Right lobe of liver (tissue), 4 donors: Measurements from ENCODE around the gene HOXB7.

Experiments
- CTCF ChIP-seq, 4 donors: fragments of 200-600 bp in 3 of 4; fragments of 450-650 bp in 1 of 4; IDR thresholded peaks; one replicate each; pipeline versions ENCODE4 v1.5.1 to v1.8.0; 2016 to 2022; ENCODE audit warnings: antibody characterized with exemption in 4 of 4, mild to moderate bottlenecking in 2 of 4
- POLR2A ChIP-seq: fragments of 450-650 bp; IDR thresholded peaks from one replicate; pipeline ENCODE4 v1.6.1; 2017; ENCODE audit warnings: antibody characterized with exemption, mild to moderate bottlenecking
- donor health status: DM: no; HTN: no; CAD: no.
- donor health status: DM: no; HTN: no; CAD: no.
- donor health status: DM: no; HTN: yes; CAD: no.

DNA sequence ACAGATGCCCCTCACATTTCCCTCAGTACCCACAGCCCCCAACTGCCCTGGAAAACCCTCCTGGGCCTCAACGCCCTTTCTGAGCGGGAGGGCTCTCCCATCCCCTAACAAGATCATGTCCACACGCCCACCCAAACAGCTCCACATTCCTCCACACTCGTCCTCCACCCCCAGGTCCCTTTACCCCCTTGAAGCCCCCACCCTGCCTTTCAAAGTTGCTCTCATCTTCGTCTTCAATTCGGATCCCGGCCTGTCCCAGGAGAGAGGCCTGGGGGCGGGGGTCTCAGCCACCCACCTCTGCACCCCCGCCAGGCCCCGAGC lies 47.0 kb downstream of the HOXB7 start:
- TF ChIP-seq POLR2A = no peak
- no peak for TF ChIP-seq CTCF (IDR thresholded peaks at IDR 0.05)
